ENCODE results near the gene SUSD1. TPM values are rescaled to one million over a fixed set of nuclear protein-coding genes. Genes with fewer than 3 reads are reported as not detected.

SUSD1 gene
- total and polyA plus RNA-seq, 9 of the 15 experiments (the other 6 are each of a cell fraction or from before 2014, with no cell fraction given) = 10.9 to 44.4 (median 36.1) TPM

GRCh38 chr9:112032743-112033142 lies 142.4 kb downstream of the SUSD1 start:
- Histone ChIP-seq H3K9me3 (replicated peaks; ENCODE audit: control insufficient read depth, insufficient read depth, low read depth, low read length) (no peaks in the 10 kb centered on the region), H3K9me1 (ENCODE audit: control insufficient read depth, insufficient read depth, low read length) (no peaks in the 10 kb centered on the region), H3K4me1 (replicated peaks in 1 of 2; ENCODE audit: control insufficient read depth in 2 of 2, insufficient read depth in 2 of 2, low read length in 2 of 2) (peaks cover 15 to 18% of the 10 kb centered on the region in 2 experiments; a peak in 4 of 5 replicates), H3K9ac (ENCODE audit: insufficient read depth in 1 of 2, low read depth in 2 of 2, low read length in 2 of 2) (no peak overlapping the region), H2AFZ (ENCODE audit: low read depth, low read length) (no peak overlapping the region), H3K4me3 (no peak overlapping the region), H4K20me1 (replicated peaks; ENCODE audit: control insufficient read depth, insufficient read depth, low read length) (no peaks in the 10 kb centered on the region), H3K27ac (ENCODE audit: extremely low read depth, low read depth, low read length) (no peak overlapping the region), H3K36me3 (ENCODE audit: control insufficient read depth, insufficient read depth, low read length) (peaks cover 61% of the 10 kb centered on the region), H3K79me2 (ENCODE audit: control insufficient read depth, insufficient read depth, low read length) (no peaks in the 10 kb centered on the region), H3K27me3 (ENCODE audit: control insufficient read depth in 2 of 2, insufficient read depth in 2 of 2, low read length in 2 of 2) (no peaks in the 10 kb centered on the region), H3K4me2 (ENCODE audit: insufficient read depth, low read length) (no peak overlapping the region)
- BruUV-seq (replicated peaks) = no TSS peak
- no peak for TF ChIP-seq CTBP1 (IDR thresholded peaks at IDR 0.05; ENCODE audit: borderline replicate concordance)
- TF ChIP-seq HNRNPK (IDR thresholded peaks at IDR 0.05; ENCODE audit: low read depth, low read length, poor library complexity, severe bottlenecking) = no peak
- 0 out of 2 replicates have a peak, but pooled peaks have one; percentile 7 for TF ChIP-seq PKNOX1 (IDR thresholded peaks at IDR 0.05)
- no peak for TF ChIP-seq RBFOX2 (IDR thresholded peaks at IDR 0.05; ENCODE audit: low read depth, low read length)
- intact Hi-C loops (cut with micrococcal nuclease) (no loop called here), in situ Hi-C loops (cut with MboI) (no loop called here)
- DNase-seq (ENCODE audit: extremely low read depth in 1 of 4, low spot score in 3 of 4) (no peak), ATAC-seq (no peak), FAIRE-seq (no peak)
- ChIA-PET CTCF (ENCODE audit: low intra/inter-chr PET ratio) (no interaction called here), POLR2A (interaction anchor here (0.9 to 1.9 kb wide), 3 partner anchors 15 to 69 kb away, joined by 3 to 5 read pairs (median 3); no protein-coding TSS in a partner anchor)
- WGBS (ENCODE audit: insufficient coverage, low coverage, missing lambda C conversion rate) = 94% methylated on average over 1 of the region's 1 CpG

DNA sequence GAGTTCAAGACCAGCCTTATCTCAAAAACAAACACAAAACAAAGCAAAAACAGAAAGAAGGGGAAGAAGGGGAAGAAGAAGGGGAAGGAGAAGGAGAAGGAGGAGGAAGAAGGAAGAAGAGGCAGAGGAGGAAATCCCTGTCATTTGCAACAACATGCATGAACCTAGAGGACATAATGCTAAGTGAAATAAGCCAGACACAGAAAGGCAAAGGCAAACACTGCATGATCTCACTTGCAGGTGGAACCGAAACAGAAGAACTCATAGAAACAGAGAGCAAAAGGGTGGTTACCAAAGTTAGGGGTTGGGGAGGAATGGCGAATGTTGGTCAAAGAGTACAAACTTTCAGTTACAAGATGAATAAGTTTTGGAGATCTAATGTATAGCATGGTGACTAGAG lies 143.1 kb downstream of the SUSD1 start:
- CTCF ChIA-PET (ENCODE audit: low intra/inter-chr PET ratio) = no interaction called here
- BruUV-seq (replicated peaks) = no TSS peak
- no peak overlapping the region for H3K4me3 ChIP-seq
- H3K27ac ChIP-seq (ENCODE audit: extremely low read depth, low read depth, low read length) = no peak overlapping the region
- 0 out of 2 replicates have a peak, but pooled peaks have one; percentile 39 for TF ChIP-seq MTA1 (IDR thresholded peaks at IDR 0.05; ENCODE audit: borderline replicate concordance)
- TF ChIP-seq, protein P1, sequence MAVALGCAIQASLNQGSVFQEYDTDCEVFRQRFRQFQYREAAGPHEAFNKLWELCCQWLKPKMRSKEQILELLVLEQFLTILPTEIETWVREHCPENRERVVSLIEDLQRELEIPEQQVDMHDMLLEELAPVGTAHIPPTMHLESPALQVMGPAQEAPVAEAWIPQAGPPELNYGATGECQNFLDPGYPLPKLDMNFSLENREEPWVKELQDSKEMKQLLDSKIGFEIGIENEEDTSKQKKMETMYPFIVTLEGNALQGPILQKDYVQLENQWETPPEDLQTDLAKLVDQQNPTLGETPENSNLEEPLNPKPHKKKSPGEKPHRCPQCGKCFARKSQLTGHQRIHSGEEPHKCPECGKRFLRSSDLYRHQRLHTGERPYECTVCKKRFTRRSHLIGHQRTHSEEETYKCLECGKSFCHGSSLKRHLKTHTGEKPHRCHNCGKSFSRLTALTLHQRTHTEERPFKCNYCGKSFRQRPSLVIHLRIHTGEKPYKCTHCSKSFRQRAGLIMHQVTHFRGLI (CRISPR knock-in tag; IDR thresholded peaks at IDR 0.05) = no peak
- 0 out of 4 replicates have a peak, but pooled peaks of 1 of the 2 experiments have one; percentile 17 for TF ChIP-seq FOXK2 (conservative IDR thresholded peaks at IDR 0.05 in 1 of 2, IDR thresholded peaks at IDR 0.05 in 1 of 2; ENCODE audit: low read depth in 2 of 2)
- TF ChIP-seq LARP7 (IDR thresholded peaks at IDR 0.05) = peak; percentile 66; the same call in 1 of the 2 replicates
- WGBS (ENCODE audit: insufficient coverage, low coverage, missing lambda C conversion rate) = 85% methylated on average over 2 of the region's 2 CpGs
- no peak overlapping the region for H2AFZ ChIP-seq (ENCODE audit: low read depth, low read length)
- no peaks in the 10 kb centered on the region for H3K9me3 ChIP-seq (replicated peaks; ENCODE audit: control insufficient read depth, insufficient read depth, low read depth, low read length)
- H3K79me2 ChIP-seq (ENCODE audit: control insufficient read depth, insufficient read depth, low read length) = no peaks in the 10 kb centered on the region
- no peaks in the 10 kb centered on the region for H4K20me1 ChIP-seq (replicated peaks; ENCODE audit: control insufficient read depth, insufficient read depth, low read length)
- H3K36me3 ChIP-seq (ENCODE audit: control insufficient read depth, insufficient read depth, low read length) = peaks cover 54% of the 10 kb centered on the region; the same call in 2 of the 3 replicates
- DNase-seq (ENCODE audit: extremely low read depth in 1 of 4, low spot score in 3 of 4) = no peak
- H3K4me2 ChIP-seq (ENCODE audit: insufficient read depth, low read length) = no peak overlapping the region
- H3K9ac ChIP-seq (ENCODE audit: insufficient read depth in 1 of 2, low read depth in 2 of 2, low read length in 2 of 2) = no peak overlapping the region
- no peaks in the 10 kb centered on the region for H3K27me3 ChIP-seq (ENCODE audit: control insufficient read depth in 2 of 2, insufficient read depth in 2 of 2, low read length in 2 of 2)
- FAIRE-seq = no peak
- no peak for ATAC-seq
- in situ Hi-C loops (cut with MboI) = no loop called here
- peaks cover 15 to 18% of the 10 kb centered on the region in 2 experiments; a peak in 4 of 5 replicates for H3K4me1 ChIP-seq (replicated peaks in 1 of 2; ENCODE audit: control insufficient read depth in 2 of 2, insufficient read depth in 2 of 2, low read length in 2 of 2)
- intact Hi-C loops (cut with micrococcal nuclease) = no loop called here
- H3K9me1 ChIP-seq (ENCODE audit: control insufficient read depth, insufficient read depth, low read length) = no peaks in the 10 kb centered on the region
- POLR2A ChIA-PET = no interaction called here

Measured in K562 (cell line).